SK-N-MC (cell line): ENCODE data around the gene ZMYND8.

Experiments used
- EZH2 ChIP-seq: fragments of 200-600 bp; sonication (generic); IDR thresholded peaks from one replicate; pipeline ENCODE4 v1.6.1; 2017; ENCODE audit warnings: antibody characterized with exemption
- FOXP2 ChIP-seq: optimal IDR thresholded peaks from 2 replicates; pipeline ENCODE3; 2011; ENCODE audit warnings: mild to moderate bottlenecking, moderate library complexity; ENCODE audit not compliant: insufficient read depth; ENCODE audit errors: extremely low read length, control extremely low read depth
- POLR2AphosphoS5 ChIP-seq: IDR thresholded peaks from 2 replicates; pipeline ENCODE4 v1.6.1; 2012; ENCODE audit warnings: mild to moderate bottlenecking, low read depth, low read length, borderline replicate concordance

DNA sequence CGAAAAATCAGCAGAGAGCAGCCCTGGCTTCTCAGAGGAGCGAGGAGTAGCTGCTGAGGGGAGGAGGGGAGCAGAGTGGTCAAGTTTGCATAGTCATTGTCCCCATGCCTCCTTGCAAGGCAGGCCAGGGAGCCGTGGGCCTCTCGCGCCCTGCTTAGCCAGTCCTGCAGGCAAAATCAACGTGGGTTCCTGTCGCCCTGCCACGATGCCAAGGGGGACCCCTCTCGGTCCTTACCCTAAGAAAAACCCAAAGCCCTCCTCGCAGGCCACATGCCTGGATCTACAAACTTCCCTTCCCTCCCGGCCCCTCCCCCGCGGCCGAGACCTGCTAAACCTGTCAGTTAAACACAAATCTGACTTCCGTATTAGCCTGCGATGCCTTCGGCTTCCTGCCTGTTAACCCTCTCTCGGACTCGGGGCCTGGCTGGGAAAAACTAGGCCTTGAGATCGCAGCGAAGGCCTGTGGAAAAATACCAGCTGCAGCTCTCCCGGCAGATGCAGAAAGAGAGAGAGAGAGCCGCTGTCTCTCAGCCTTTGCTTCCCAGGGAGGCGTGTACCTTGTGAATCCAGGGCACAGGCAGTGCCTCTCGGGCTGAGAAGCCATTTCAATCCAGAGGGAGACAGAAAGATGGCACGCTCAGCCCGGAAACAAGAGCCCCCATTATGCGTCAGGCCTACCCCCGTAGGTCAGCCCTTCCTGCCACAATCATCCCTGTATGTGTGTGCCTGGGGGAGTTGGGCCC lies 968 bp upstream of the ZMYND8 start:
- TF ChIP-seq POLR2AphosphoS5 (peak; percentile 30; the same call in 1 of the 2 replicates), FOXP2 (no peak), EZH2 (no peak)
